Fibroblast of pulmonary artery (primary cell): ENCODE measurements around the gene ANKRD13D.

Experiments
- DNase-seq: peaks from one replicate; pipeline ENCODE4 v3.0.0-alpha.2; 2010; ENCODE audit warnings: low read depth
- H3K4me3 ChIP-seq: replicated peaks from 2 replicates; pipeline ENCODE4 v1.5.1; 2011; ENCODE audit warnings: low read depth, mild to moderate bottlenecking, control low read depth, low read length, moderate library complexity
- TF ChIP-seq, protein P1 (sequence below): IDR thresholded peaks from 2 replicates; pipeline ENCODE4 v1.5.1; 2011; ENCODE audit warnings: mild to moderate bottlenecking, control low read depth, low read length, inconsistent platforms; ENCODE audit errors: missing control alignments

The ANKRD13D gene

DNA sequence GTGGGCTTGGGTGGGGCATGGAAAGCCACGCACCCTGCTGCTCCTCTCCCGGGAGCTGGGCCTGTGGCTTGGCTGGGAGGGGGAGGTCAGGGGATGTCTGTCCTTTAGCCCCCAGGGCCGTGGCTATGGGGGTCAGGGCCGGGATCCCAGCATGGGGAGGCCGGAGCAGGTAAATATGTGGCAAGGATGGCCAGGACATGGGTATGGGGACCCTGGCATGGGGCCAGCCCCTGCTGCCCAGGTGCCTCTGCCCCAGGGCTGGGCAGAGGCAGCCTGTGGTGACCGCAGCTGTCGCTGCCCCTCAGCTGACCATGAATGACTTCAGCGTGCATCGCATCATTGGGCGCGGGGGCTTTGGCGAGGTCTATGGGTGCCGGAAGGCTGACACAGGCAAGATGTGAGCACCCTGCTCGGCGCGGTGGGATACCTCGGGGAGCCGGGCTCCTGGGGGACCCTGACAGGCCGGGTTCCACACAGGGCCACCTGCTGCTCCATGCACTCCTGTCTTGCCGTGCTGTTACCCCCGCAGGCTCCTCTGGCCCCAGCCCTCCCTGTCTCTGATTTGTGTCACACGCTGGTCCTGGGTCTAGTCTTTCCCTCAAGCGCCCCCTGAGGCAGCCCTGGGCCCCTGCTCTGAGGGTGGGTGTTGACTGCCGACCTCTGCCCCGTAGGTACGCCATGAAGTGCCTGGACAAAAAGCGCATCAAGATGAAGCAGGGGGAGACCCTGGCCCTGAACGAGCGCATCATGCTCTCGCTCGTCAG lies 8.1 kb upstream of the ANKRD13D start:
- H3K4me3 ChIP-seq: no peak overlapping the region
- DNase-seq: no peak
- TF ChIP-seq, protein P1, sequence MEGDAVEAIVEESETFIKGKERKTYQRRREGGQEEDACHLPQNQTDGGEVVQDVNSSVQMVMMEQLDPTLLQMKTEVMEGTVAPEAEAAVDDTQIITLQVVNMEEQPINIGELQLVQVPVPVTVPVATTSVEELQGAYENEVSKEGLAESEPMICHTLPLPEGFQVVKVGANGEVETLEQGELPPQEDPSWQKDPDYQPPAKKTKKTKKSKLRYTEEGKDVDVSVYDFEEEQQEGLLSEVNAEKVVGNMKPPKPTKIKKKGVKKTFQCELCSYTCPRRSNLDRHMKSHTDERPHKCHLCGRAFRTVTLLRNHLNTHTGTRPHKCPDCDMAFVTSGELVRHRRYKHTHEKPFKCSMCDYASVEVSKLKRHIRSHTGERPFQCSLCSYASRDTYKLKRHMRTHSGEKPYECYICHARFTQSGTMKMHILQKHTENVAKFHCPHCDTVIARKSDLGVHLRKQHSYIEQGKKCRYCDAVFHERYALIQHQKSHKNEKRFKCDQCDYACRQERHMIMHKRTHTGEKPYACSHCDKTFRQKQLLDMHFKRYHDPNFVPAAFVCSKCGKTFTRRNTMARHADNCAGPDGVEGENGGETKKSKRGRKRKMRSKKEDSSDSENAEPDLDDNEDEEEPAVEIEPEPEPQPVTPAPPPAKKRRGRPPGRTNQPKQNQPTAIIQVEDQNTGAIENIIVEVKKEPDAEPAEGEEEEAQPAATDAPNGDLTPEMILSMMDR: no peak

DNA sequence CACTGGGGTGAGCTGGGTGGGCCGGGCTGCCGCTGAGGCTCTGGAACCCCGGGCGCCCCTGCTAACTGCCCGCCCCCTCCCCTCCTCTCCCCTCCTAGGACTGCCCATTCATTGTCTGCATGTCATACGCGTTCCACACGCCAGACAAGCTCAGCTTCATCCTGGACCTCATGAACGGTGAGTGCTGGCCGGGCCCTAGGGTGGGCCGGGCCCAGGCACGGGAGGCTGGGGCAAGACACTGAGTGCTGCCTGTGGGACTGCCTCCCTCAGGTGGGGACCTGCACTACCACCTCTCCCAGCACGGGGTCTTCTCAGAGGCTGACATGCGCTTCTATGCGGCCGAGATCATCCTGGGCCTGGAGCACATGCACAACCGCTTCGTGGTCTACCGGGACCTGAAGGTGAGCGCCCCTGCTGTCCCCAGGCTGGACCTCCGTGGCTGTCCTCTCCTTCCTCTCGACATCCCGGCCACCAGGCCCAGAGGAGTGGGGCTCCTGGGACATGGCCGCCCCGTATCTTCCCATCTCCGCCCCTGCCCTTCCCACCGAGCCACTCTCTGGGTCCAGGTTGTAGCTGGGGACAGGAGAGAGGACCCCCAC lies 7.5 kb upstream of the ANKRD13D start:
- TF ChIP-seq, protein P1: no peak
- H3K4me3 ChIP-seq: no peak overlapping the region
- DNase-seq: no peak

DNA sequence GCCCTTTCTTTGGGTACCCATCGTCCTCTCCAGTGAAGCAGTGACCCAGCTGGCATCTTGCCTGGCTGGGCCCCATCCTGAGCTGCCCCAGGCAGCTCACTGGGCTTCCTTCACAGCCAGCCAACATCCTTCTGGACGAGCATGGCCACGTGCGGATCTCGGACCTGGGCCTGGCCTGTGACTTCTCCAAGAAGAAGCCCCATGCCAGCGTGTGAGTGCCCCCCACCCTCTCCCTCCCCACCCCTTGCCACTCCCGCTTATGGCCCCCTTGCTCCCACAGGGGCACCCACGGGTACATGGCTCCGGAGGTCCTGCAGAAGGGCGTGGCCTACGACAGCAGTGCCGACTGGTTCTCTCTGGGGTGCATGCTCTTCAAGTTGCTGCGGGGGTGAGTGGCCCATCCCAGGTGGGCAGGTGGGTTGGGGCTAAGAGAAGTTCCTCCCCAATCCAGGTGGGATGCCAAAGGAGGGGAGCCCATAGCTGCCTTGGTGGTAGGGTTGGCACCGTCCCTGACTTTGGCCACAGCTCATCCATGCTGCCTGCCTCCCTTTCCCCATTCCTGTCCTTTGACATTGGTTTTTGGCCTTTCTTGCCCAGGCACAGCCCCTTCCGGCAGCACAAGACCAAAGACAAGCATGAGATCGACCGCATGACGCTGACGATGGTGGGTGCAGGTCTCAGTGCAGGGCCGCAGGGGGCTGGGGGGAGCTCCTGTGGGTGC lies 6.8 kb upstream of the ANKRD13D start:
- H3K4me3 ChIP-seq: no peak overlapping the region
- TF ChIP-seq, protein P1: no peak
- DNase-seq: no peak

- TF ChIP-seq, protein P1: no peak
- no peak for DNase-seq
- H3K4me3 ChIP-seq: no peak overlapping the region
Observed at GRCh38 chr11:67282876-67283371, 6.2 kb upstream of the ANKRD13D start.

- H3K4me3 ChIP-seq: no peak overlapping the region
- DNase-seq: no peak
- TF ChIP-seq, protein P1: no peak
Observed at GRCh38 chr11:67283481-67283963, 5.6 kb upstream of the ANKRD13D start.

- TF ChIP-seq, protein P1: no peak
- no peak for DNase-seq
- no peak overlapping the region for H3K4me3 ChIP-seq
Observed at GRCh38 chr11:67284811-67285540, 4.1 kb upstream of the ANKRD13D start.
